Kidney (tissue), 14 donors: Measurements from ENCODE around the gene NFKBIZ. TPM values are rescaled to one million over a fixed set of nuclear protein-coding genes. Genes with fewer than 3 reads are reported as not detected.
A peak's percentile ranks its signal among the peaks of the same experiment; 100 is the strongest.

Experiments
- DNase-seq, 5 donors: peaks; one replicate each; pipeline ENCODE4 v3.0.0-alpha.2; 2013 to 2020
- FAIRE-seq: peaks from 2 replicates; lab custom pipeline; 2012; peaks lifted over from hg19 to GRCh38; lab: Jason Lieb, UNC
- H3K27ac ChIP-seq, 2 donors: one replicate each; pipeline ENCODE4 v1.7.0; 2013; ENCODE audit warnings: low read depth in 2 of 2, low read length in 2 of 2, inconsistent platforms in 1 of 2
- H3K27me3 ChIP-seq: one replicate; pipeline ENCODE4 v1.7.1; 2013; ENCODE audit warnings: low read length, inconsistent platforms; ENCODE audit not compliant: control insufficient read depth, insufficient read depth
- H3K36me3 ChIP-seq, 3 donors: one replicate each; pipeline versions ENCODE4 v1.7.0 to v1.7.1; 2013; ENCODE audit warnings: low read length in 3 of 3, control low read depth in 1 of 3, inconsistent platforms in 1 of 3; ENCODE audit not compliant: insufficient read depth in 3 of 3, control insufficient read depth in 2 of 3
- H3K4me1 ChIP-seq, 3 donors: one replicate each; pipeline versions ENCODE4 v1.7.0 to v1.7.1; 2013; ENCODE audit warnings: low read length in 3 of 3, inconsistent platforms in 1 of 3, low read depth in 1 of 3; ENCODE audit not compliant: control insufficient read depth in 2 of 3, insufficient read depth in 2 of 3
- H3K4me3 ChIP-seq, 3 donors: one replicate each; pipeline versions ENCODE4 v1.7.0 to v1.8.1; 2013; ENCODE audit warnings: low read length in 3 of 3, control low read depth in 1 of 3, inconsistent platforms in 1 of 3
- H3K9ac ChIP-seq, 3 donors: one replicate each; pipeline versions ENCODE4 v1.7.0 to v1.7.1; 2013; ENCODE audit warnings: low read length in 3 of 3, control low read depth in 1 of 3, inconsistent platforms in 1 of 3
- H3K9me3 ChIP-seq, 3 donors: one replicate each; pipeline versions ENCODE4 v1.7.0 to v1.7.1; 2013; ENCODE audit warnings: low read length in 3 of 3, control low read depth in 1 of 3, inconsistent platforms in 1 of 3; ENCODE audit not compliant: control insufficient read depth in 2 of 3, insufficient read depth in 1 of 3
- intact Hi-C: fragments of 100-400 bp; cut with DNase I; formaldehyde crosslinking; loops from one replicate; pipeline ENCODE4 v1.11.1; 2022
- polyA plus RNA-seq: library from polyadenylated mRNA; stranded (reverse); fragments of 350-450 nt; fragmentation: Illumina TruSeq; extraction: RNeasy Lipid Tissue Mini Kit (QIAGEN cat#74804); gene quantifications from one replicate; pipeline ENCODE4 v1.2.3, GENCODE V29; 2014; ENCODE audit warnings: low read depth, low replicate concordance; ENCODE audit not compliant: insufficient read depth
- total RNA-seq: library from RNA; stranded (reverse); fragmentation: NEBNext Ultra II Directional; extraction: Animal tissue kit (Norgen Biotek cat#: 25700); gene quantifications from one replicate; pipeline ENCODE4 v1.2.1, GENCODE V29; 2021
- TF ChIP-seq, protein P1 (sequence below): IDR thresholded peaks from 3 replicates; pipeline ENCODE4 v1.5.1; 2012; ENCODE audit warnings: mild to moderate bottlenecking, moderate library complexity, borderline replicate concordance; ENCODE audit not compliant: insufficient read depth; ENCODE audit errors: extremely low read depth
- donor health status: control.
- donor health status: control.
- donor health status: control.
- donor health status: control.
- donor health status: control.
- donor health status: DM: yes; HTN: yes; CAD: no.
- donor health status: Normal renal cell carcinoma (clear cell type).

Gene NFKBIZ
- total and polyA plus RNA-seq, 2 donors from 2014 or later = 6.7 to 196 TPM

- TF ChIP-seq, protein P1, sequence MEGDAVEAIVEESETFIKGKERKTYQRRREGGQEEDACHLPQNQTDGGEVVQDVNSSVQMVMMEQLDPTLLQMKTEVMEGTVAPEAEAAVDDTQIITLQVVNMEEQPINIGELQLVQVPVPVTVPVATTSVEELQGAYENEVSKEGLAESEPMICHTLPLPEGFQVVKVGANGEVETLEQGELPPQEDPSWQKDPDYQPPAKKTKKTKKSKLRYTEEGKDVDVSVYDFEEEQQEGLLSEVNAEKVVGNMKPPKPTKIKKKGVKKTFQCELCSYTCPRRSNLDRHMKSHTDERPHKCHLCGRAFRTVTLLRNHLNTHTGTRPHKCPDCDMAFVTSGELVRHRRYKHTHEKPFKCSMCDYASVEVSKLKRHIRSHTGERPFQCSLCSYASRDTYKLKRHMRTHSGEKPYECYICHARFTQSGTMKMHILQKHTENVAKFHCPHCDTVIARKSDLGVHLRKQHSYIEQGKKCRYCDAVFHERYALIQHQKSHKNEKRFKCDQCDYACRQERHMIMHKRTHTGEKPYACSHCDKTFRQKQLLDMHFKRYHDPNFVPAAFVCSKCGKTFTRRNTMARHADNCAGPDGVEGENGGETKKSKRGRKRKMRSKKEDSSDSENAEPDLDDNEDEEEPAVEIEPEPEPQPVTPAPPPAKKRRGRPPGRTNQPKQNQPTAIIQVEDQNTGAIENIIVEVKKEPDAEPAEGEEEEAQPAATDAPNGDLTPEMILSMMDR = no peak
- H3K4me3 ChIP-seq = no peak overlapping the region
- no peak overlapping the region for H3K9ac ChIP-seq
- H3K9me3 ChIP-seq = no peaks in the 10 kb centered on the region
- no peak for FAIRE-seq
- peaks cover 0 to 5% (median 2%) of the 10 kb centered on the region in 3 donors for H3K4me1 ChIP-seq
- no peaks in the 10 kb centered on the region for H3K36me3 ChIP-seq
- no peak overlapping the region for H3K27ac ChIP-seq
- intact Hi-C loops = no loop called here
- H3K27me3 ChIP-seq = no peaks in the 10 kb centered on the region
- DNase-seq = no peak
Measured at GRCh38 chr3:101811875-101812274, 37.4 kb upstream of the NFKBIZ start.

DNA sequence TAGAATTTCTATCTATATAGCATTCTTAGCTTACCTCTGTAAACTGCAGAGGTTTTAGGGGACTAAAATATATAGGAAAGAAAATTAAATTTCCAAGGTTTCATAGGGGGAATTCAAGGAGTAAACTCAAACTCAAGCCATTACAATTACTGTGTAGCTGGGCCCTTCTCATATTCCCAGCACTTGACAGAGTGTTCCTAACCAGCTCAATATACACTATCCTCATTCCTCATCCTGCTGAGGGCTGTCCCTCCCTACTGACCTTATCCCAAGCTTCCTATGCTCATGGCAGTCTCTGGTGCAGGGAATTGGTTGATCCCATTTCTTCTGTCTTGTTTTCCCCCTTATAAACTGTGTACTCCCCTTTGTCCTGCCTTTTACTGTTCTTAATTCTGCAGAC, 36.4 kb upstream of the NFKBIZ start:
- Histone ChIP-seq H3K9ac (no peak overlapping the region), H3K9me3 (no peaks in the 10 kb centered on the region), H3K27ac (no peak overlapping the region), H3K4me1 (peaks cover 0 to 5% (median 2%) of the 10 kb centered on the region in 3 donors), H3K36me3 (no peaks in the 10 kb centered on the region), H3K27me3 (no peaks in the 10 kb centered on the region), H3K4me3 (no peak overlapping the region)
- intact Hi-C loops = no loop called here
- DNase-seq (no peak), FAIRE-seq (no peak)
- TF ChIP-seq, protein P1 = no peak

GRCh38 chr3:101813817-101814440, 35.4 kb upstream of the NFKBIZ start:
- DNase-seq (peak in 1 of 5 donors; percentile 66), FAIRE-seq (peak; percentile 94)
- Histone ChIP-seq H3K9me3 (no peaks in the 10 kb centered on the region), H3K9ac (no peak overlapping the region), H3K4me3 (no peak overlapping the region), H3K4me1 (peaks cover 0 to 5% (median 2%) of the 10 kb centered on the region in 3 donors), H3K27me3 (no peaks in the 10 kb centered on the region), H3K27ac (no peak overlapping the region), H3K36me3 (no peaks in the 10 kb centered on the region)
- intact Hi-C loops = no loop called here
- TF ChIP-seq, protein P1 = peak; percentile 57
